ENCODE data around the gene RNF6. TPM values are rescaled to one million over a fixed set of nuclear protein-coding genes. Genes with fewer than 3 reads are reported as not detected.

Gene RNF6
- polyA plus RNA-seq, 3 donors, result 8.9 to 20.3 (median 15.0) TPM

- Mint-ChIP-seq H3K4me1 (peaks cover 11% of the 10 kb centered on the region), H3K27me3 (ENCODE audit: low read depth in 3 of 3) (peaks cover 3 to 7% (median 5%) of the 10 kb centered on the region in 3 donors)
- whole genome bisulfite sequencing (ENCODE audit: insufficient coverage), result 86% methylated on average over 3 of the region's 6 CpGs
Observed at GRCh38 chr13:26227166-26227971, 5.3 kb upstream of the RNF6 start.

More at GRCh38 chr13:26227166-26227971, 5.3 kb upstream of the RNF6 start:
- Histone ChIP-seq H3K36me3 (replicated peaks in 1 of 2; ENCODE audit: control insufficient read depth in 1 of 2, insufficient read depth in 2 of 2, low read length in 2 of 2) (no peaks in the 10 kb centered on the region), H3K4me3 (replicated peaks in 1 of 3; ENCODE audit: low read depth in 2 of 3, low read length in 3 of 3) (no peak overlapping the region), H3K4me1 (ENCODE audit: control insufficient read depth in 1 of 2, insufficient read depth in 2 of 2, low read length in 2 of 2) (peaks cover 9 to 11% of the 10 kb centered on the region in 2 donors), H4K20me1 (ENCODE audit: insufficient read depth, low read length) (no peaks in the 10 kb centered on the region), H3K9ac (ENCODE audit: insufficient read depth, low read length, poor library complexity, severe bottlenecking) (no peak overlapping the region), H3K4me2 (replicated peaks; ENCODE audit: extremely low read depth, low read length, poor library complexity, severe bottlenecking) (no peak overlapping the region), H3K27ac (ENCODE audit: low read depth in 1 of 2, low read length in 2 of 2) (no peak overlapping the region), H3K9me3 (replicated peaks in 1 of 2; ENCODE audit: control insufficient read depth in 1 of 2, insufficient read depth in 1 of 2, low read length in 2 of 2) (no peaks in the 10 kb centered on the region), H3K27me3 (ENCODE audit: control insufficient read depth in 2 of 2, insufficient read depth in 2 of 2, low read length in 2 of 2) (no peaks in the 10 kb centered on the region), H3K79me2 (ENCODE audit: insufficient read depth, low read length) (no peaks in the 10 kb centered on the region), H2AFZ (ENCODE audit: insufficient read depth, low read depth, low read length, poor library complexity, severe bottlenecking) (no peak overlapping the region)
- no peaks in the 10 kb centered on the region for H3K36me3 Mint-ChIP-seq
- no peak for TF ChIP-seq CTCF (IDR thresholded peaks at IDR 0.05)
- DNase-seq, result no peak
- H3K9me3 Mint-ChIP-seq, result no peaks in the 10 kb centered on the region
- peak overlapping the region in 1 of 7 donors; percentile 51 for H3K27ac Mint-ChIP-seq
- intact Hi-C loops (cut with micrococcal nuclease), result no loop called here
- H3K4me3 Mint-ChIP-seq, result no peak overlapping the region
